ENCODE results near the gene APLP2. TPM values are rescaled to one million over a fixed set of nuclear protein-coding genes. Genes with fewer than 3 reads are reported as not detected.
"Not testable (repeated sequence)": the region's sequence is repeated elsewhere in the genome, so short reads cannot be mapped to it uniquely, and the experiment has no call there.

Gene APLP2
- total and polyA plus RNA-seq, 2 of the 4 experiments (the other 2 are of a cell fraction): 127 to 235 TPM

GRCh38 chr11:130106381-130106780, 36.7 kb downstream of the APLP2 start:
- Histone ChIP-seq H3K14ac (replicated peaks; ENCODE audit: low read depth, low read length) (no peak overlapping the region), H2BK120ac (ENCODE audit: low read depth, low read length) (no peak overlapping the region), H3K9me1 (ENCODE audit: insufficient read depth, low read length) (peaks cover 5% of the 10 kb centered on the region; the same call in 1 of the 2 replicates), H3K56ac (ENCODE audit: extremely low read depth, insufficient read depth, low read length) (no peak overlapping the region), H2AK9ac (replicated peaks; ENCODE audit: low read depth, low read length, poor library complexity) (no peak overlapping the region), H2BK20ac (ENCODE audit: low read depth, low read length) (no peak overlapping the region), H3K23ac (ENCODE audit: low read depth, low read length) (no peak overlapping the region), H4K20me1 (ENCODE audit: insufficient read depth, low read length) (peaks cover 74% of the 10 kb centered on the region), H2BK5ac (ENCODE audit: low read depth, low read length, poor library complexity, severe bottlenecking) (no peak overlapping the region), H3K4ac (ENCODE audit: low read depth, low read length) (no peak overlapping the region), H2AFZ (replicated peaks; ENCODE audit: low read length, poor library complexity) (no peak overlapping the region), H3K27ac (ENCODE audit: insufficient read depth, low read length) (no peak overlapping the region), H3K18ac (ENCODE audit: low read depth, low read length) (no peak overlapping the region), H3K9ac (ENCODE audit: low read depth, low read length) (no peak overlapping the region), H3K4me2 (ENCODE audit: low read depth, low read length) (no peak overlapping the region), H3K4me3 (ENCODE audit: insufficient read depth, low read depth, low read length) (no peak overlapping the region), H2AK5ac (ENCODE audit: low read depth, low read length) (no peak overlapping the region), H2BK15ac (ENCODE audit: low read depth, low read length) (no peak overlapping the region), H4K91ac (ENCODE audit: insufficient read depth, low read depth, low read length) (no peak overlapping the region), H3K79me1 (ENCODE audit: low read depth in 1 of 2, low read length in 2 of 2) (peaks cover 24 to 38% of the 10 kb centered on the region in 2 experiments), H4K5ac (ENCODE audit: low read depth, low read length) (no peak overlapping the region), H3K36me3 (ENCODE audit: control insufficient read depth, insufficient read depth, low read length) (peaks cover 8% of the 10 kb centered on the region), H4K8ac (ENCODE audit: low read depth in 2 of 2, low read length in 2 of 2) (no peak overlapping the region), H3K4me1 (ENCODE audit: control insufficient read depth, insufficient read depth, low read length) (peaks cover 5% of the 10 kb centered on the region), H3K9me3 (ENCODE audit: control insufficient read depth, insufficient read depth, low read length) (no peaks in the 10 kb centered on the region), H3K27me3 (ENCODE audit: control insufficient read depth, insufficient read depth, low read length) (peaks cover 23% of the 10 kb centered on the region)
- no peak for TF ChIP-seq BHLHE40 (IDR thresholded peaks at IDR 0.05; ENCODE audit: low read depth, low read length)
- TF ChIP-seq MXI1 (IDR thresholded peaks at IDR 0.05; ENCODE audit: borderline replicate concordance, low read depth, low read length): no peak
- no peak for TF ChIP-seq CHD1 (IDR thresholded peaks at IDR 0.05; ENCODE audit: low read depth, low read length)
- TF ChIP-seq USF2 (IDR thresholded peaks at IDR 0.05; ENCODE audit: low read depth, low read length): no peak
- no peak for TF ChIP-seq RCOR1 (IDR thresholded peaks at IDR 0.05; ENCODE audit: insufficient replicate concordance, low read length)
- in situ Hi-C loops (cut with MboI; ENCODE audit: low sequenced_read_pairs): no loop called here
- BruUV-seq (replicated peaks): no TSS peak
- DNase-seq (no peak), ATAC-seq (ENCODE audit: low read depth) (no peak)
- ChIA-PET POLR2A (ENCODE audit: unreplicated experiment) (no interaction called here), CTCF (no interaction called here)
- dilution Hi-C loops (cut with HindIII; ENCODE audit: low sequenced_read_pairs, unreplicated experiment): no loop called here
- intact Hi-C loops (cut with micrococcal nuclease): no loop called here
- WGBS, 2 experiments (ENCODE audit: extremely low coverage in 2 of 2, insufficient read length in 1 of 2): 83% methylated on average over 2 of the region's 5 CpGs; no CpG with 5 or more reads in 1 of the 2 experiments

GRCh38 chr11:130108671-130109070, 39.0 kb downstream of the APLP2 start:
- ATAC-seq (ENCODE audit: low read depth); H3K23ac ChIP-seq (ENCODE audit: low read depth, low read length); H2BK20ac ChIP-seq (ENCODE audit: low read depth, low read length); H3K9ac ChIP-seq (ENCODE audit: low read depth, low read length); H4K5ac ChIP-seq (ENCODE audit: low read depth, low read length); DNase-seq; H2AK5ac ChIP-seq (ENCODE audit: low read depth, low read length); H3K4ac ChIP-seq (ENCODE audit: low read depth, low read length); H3K14ac ChIP-seq (replicated peaks; ENCODE audit: low read depth, low read length); H2BK15ac ChIP-seq (ENCODE audit: low read depth, low read length); POLR2A ChIA-PET (ENCODE audit: unreplicated experiment); H3K18ac ChIP-seq (ENCODE audit: low read depth, low read length); H3K4me2 ChIP-seq (ENCODE audit: low read depth, low read length); H3K9me1 ChIP-seq (ENCODE audit: insufficient read depth, low read length); BruUV-seq (replicated peaks); CTCF ChIA-PET; H3K27ac ChIP-seq (ENCODE audit: insufficient read depth, low read length); intact Hi-C loops (cut with micrococcal nuclease); H2BK120ac ChIP-seq (ENCODE audit: low read depth, low read length); dilution Hi-C loops (cut with HindIII; ENCODE audit: low sequenced_read_pairs, unreplicated experiment); H2BK5ac ChIP-seq (ENCODE audit: low read depth, low read length, poor library complexity, severe bottlenecking); H4K8ac ChIP-seq (ENCODE audit: low read depth in 2 of 2, low read length in 2 of 2); H2AFZ ChIP-seq (replicated peaks; ENCODE audit: low read length, poor library complexity); H3K9me3 ChIP-seq (ENCODE audit: control insufficient read depth, insufficient read depth, low read length); in situ Hi-C loops (cut with MboI; ENCODE audit: low sequenced_read_pairs); H3K56ac ChIP-seq (ENCODE audit: extremely low read depth, insufficient read depth, low read length); H3K4me3 ChIP-seq (ENCODE audit: insufficient read depth, low read depth, low read length); H3K4me1 ChIP-seq (ENCODE audit: control insufficient read depth, insufficient read depth, low read length); H4K91ac ChIP-seq (ENCODE audit: insufficient read depth, low read depth, low read length); H2AK9ac ChIP-seq (replicated peaks; ENCODE audit: low read depth, low read length, poor library complexity): not testable (repeated sequence)
- Histone ChIP-seq H3K36me3 (ENCODE audit: control insufficient read depth, insufficient read depth, low read length) (peaks cover 16% of the 10 kb centered on the region), H3K79me1 (ENCODE audit: low read depth in 1 of 2, low read length in 2 of 2) (peaks cover 18 to 22% of the 10 kb centered on the region in 2 experiments), H3K27me3 (ENCODE audit: control insufficient read depth, insufficient read depth, low read length) (peaks cover 17% of the 10 kb centered on the region), H4K20me1 (ENCODE audit: insufficient read depth, low read length) (peaks cover 56% of the 10 kb centered on the region)
- no CpG with 5 or more reads among the region's 4 CpGs for WGBS, 2 experiments (ENCODE audit: extremely low coverage in 2 of 2, insufficient read length in 1 of 2)
